HTERT RPE-1 (cell line): ENCODE data around the gene GRM7.

Source experiments
- in situ Hi-C: fragments of 300-500 bp; cut with MboI; formaldehyde crosslinking; loops from 4 replicates; pipeline ENCODE4 v1.14.3; 2020; ENCODE audit warnings: low sequenced_read_pairs

The GRM7 gene

DNA sequence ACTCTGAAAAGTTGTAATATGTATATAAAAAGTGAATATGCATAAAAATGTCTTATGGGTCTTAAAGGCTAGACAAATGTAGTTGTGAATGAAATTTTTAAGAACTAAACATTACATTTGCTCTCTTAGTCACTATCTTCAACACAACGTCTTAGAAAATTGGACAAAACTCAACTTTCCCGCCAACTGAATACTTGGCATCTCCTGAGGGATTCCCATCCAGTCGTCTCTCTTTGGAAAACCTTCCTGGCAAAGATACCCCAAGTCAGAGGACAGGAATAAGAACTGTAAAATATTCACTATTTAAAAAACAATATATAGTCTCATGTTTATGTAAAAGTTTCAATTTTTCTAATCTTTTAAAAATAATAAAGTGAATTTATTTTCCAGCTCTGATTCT lies 354.8 kb downstream of the GRM7 start:
- in situ Hi-C loops, result no loop called here

- in situ Hi-C loops, result no loop called here
Observed at GRCh38 chr3:7226393-7226792, 365.5 kb downstream of the GRM7 start.

GRCh38 chr3:7238565-7239295 lies 377.8 kb downstream of the GRM7 start:
- in situ Hi-C loops, result no loop called here

- in situ Hi-C loops, result no loop called here
Observed at GRCh38 chr3:7241584-7242302, 380.8 kb downstream of the GRM7 start.

GRCh38 chr3:7242303-7242635 lies 381.4 kb downstream of the GRM7 start:
- in situ Hi-C loops, result no loop called here

- in situ Hi-C loops, result no loop called here
Observed at GRCh38 chr3:7249493-7250076, 388.7 kb downstream of the GRM7 start.

DNA sequence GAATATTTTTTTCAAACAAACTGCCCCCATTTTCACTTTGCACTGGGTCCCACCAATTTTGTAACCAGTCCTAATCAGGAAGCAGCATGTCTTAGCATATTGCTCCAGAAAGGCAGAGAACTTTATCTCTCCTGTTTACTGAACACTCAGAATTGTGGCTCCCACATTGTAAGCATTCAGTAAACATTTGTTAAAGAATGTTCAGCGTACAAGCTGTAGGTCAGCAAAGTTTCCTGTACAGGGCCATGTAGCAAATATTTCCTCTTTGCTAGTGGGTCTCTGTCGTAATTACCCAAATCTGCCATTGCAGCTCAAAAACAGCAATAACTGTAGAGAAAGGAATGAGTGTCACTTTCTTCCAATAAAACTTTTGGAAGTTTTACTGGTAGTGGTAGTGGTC lies 393.3 kb downstream of the GRM7 start:
- in situ Hi-C loops, result no loop called here

GRCh38 chr3:7260975-7261374 lies 400.1 kb downstream of the GRM7 start:
- in situ Hi-C loops, result no loop called here

DNA sequence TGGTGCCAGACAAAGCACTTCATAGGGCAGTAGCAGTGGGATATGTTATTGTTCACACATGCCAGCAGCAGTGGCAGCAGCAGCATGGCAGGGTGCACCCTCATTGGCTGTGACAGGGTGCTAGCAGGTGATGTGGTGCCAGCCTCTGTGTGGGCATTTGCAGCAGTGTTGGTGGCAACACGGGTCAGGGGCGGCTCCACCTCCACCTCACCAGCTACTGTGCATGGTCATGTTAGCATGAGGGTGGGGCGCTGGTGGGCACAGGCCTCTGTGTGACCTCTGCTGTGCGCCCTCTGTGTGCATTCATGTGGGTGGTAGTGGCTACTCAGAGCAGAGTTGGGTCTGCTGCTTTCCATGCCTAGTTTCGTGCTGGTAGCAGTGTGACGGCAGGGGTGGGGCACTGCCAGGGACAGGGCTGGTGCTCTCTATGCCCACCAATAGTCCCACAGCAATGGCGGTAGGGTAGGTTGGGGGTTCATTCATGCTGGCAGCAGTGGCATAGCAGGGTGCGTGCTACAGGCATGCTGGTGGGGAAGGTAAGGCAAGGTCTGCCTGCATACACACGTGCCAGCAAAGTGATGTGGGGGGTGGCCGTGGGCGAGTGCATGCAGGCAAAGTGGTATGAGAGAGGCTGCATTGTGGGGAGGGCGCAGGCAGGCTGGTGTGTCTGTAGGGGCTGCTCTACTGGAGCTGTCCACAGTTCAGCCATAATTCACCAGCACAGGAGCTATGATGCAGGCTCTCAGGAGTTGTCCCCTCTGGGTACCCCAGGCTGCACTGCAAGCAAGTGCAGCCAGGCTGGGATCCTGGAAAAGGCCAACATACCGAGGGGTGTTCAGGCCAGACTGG lies 402.7 kb downstream of the GRM7 start:
- in situ Hi-C loops, result no loop called here

DNA sequence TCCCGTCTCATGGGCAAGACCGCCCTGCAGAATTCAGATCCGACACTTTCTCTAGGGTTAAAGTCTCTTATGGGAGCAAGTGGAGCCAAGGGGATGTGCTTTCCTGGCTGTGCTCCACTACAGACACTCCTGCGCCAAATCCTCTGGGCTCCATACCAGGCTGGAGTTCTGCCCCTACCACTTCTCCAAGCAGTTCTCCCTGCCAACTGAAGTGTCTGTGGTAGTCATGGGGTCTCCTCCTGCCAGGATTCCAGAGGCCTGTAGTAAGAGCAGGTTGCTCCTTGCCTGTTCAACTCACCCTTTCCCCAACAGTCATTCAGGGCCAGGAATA lies 403.2 kb downstream of the GRM7 start:
- in situ Hi-C loops, result no loop called here

- in situ Hi-C loops, result no loop called here
Observed at GRCh38 chr3:7265736-7266135, 404.8 kb downstream of the GRM7 start.

- in situ Hi-C loops, result no loop called here
Observed at GRCh38 chr3:7266551-7266950, 405.6 kb downstream of the GRM7 start.

DNA sequence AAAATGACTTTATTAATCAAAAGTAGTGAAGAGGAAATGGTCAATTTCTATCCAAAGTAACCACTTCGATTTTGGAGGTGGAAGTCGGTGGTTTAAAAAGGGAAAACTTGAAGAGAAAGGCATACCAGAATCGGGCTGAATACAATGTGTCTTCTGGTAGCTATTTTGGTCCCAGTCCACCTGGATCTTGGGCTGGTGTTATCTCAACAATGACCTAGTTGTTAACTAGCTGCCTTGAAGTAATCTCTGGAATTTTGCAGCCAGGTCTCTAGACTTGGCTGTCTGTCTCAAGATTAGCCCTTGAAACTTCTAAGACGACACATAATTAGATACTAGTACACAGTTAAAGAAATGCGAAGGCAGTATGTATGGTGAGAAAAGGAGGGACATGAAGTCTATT lies 409.8 kb downstream of the GRM7 start:
- in situ Hi-C loops, result no loop called here

- in situ Hi-C loops, result no loop called here
Observed at GRCh38 chr3:7271631-7272030, 410.7 kb downstream of the GRM7 start.

DNA sequence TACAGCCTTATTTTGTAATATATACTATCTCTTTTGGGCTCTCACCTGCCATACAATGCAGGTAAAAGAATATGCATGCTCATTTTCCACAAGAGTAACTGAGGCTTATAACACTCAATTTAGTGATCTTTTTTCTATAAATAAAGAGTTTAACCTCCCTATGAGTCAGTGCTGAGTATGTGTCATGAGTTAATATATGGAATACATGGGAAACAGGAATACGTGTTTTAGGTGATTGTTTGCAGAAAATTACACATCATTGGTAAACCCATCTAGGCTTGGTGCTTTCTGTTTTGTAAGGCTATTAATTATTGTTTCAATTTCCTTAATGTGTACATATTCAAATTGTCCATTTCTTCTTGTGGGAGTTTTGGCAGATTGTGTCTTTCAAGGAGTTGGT lies 411.3 kb downstream of the GRM7 start:
- in situ Hi-C loops, result no loop called here

DNA sequence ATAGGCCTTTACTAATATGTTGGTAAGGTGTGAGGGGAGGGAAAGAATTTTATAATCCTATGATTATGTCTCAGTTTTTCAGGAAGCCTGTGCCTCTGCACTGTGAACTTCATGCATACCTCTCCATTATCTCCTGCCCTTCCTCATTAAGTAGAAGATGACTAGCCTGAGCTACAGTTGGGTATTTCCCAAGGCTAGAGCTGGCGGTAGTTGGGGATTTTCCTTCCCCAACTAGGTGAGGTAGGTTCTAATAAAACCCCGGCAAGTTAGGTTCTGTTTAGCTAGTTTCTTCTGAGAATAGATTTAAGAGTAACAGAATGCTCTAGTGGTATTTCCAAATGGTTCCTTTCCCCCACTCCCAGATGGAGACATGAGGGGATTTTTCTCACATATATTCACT lies 414.5 kb downstream of the GRM7 start:
- in situ Hi-C loops, result no loop called here

DNA sequence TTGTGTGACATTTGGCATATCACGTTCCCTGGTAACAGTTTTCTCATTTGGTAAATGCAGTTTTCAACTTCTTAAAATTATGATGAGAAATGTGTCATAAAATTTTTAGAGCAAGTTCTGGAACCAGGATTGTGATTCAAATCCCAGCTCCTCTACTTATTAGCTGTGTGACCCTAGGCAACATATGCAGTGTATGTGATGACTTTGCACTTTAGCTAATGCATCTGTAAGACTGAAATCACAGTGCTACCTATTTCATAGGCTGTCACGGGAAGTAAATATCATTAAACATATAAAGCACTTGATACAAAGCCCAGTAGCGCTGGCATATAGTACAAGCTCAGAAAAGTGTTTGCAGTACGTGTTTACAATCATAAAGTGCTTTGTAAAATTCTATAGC lies 419.4 kb downstream of the GRM7 start:
- in situ Hi-C loops, result no loop called here

DNA sequence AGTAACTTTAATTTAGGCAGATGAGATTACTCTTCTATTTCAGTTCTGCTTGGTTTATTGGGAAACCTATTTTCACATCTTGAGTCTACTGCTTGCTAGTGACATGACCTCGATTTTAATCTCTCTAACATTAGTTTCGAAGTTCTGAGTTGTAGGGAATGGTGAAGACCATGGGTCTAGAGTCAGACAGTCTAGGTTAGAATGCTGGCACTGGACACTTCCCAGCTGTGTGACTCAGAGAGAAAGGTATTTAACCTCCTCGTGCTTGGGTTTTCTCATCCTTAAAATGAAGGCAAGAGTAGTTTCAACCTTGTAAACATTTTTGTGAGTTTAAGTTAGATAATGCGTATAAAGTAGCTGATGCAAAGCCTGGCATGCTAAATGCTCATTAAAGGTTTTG lies 422.1 kb downstream of the GRM7 start:
- in situ Hi-C loops, result no loop called here

- in situ Hi-C loops, result no loop called here
Observed at GRCh38 chr3:7285505-7285904, 424.6 kb downstream of the GRM7 start.

DNA sequence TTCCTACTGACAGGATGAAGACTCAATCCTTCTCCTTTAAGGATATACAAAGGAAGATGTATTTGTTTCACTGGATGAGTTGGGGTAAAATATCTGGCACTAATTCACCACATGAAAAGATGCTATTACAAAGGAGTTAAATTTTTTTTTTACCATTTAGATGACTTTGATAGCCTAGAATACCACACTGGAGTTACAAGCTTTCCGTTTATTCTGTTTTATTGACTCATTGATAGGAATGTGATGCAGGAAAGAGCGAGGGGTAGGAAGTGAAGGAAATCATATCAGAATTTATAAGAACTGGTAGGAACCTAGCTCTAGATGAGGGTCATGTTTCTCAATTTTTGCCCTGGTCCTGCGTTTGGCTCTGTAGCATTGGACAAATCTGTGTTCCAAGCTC lies 427.2 kb downstream of the GRM7 start:
- in situ Hi-C loops, result no loop called here

- in situ Hi-C loops, result no loop called here
Observed at GRCh38 chr3:7289121-7289520, 428.2 kb downstream of the GRM7 start.
